Glomerular visceral epithelial cell (primary cell): ENCODE data around the gene CPLX3.

Experiments used
- DNase-seq: peaks from one replicate; pipeline ENCODE4 v3.0.0-alpha.2; 2016; ENCODE audit errors: extremely low spot score

Gene CPLX3

DNA sequence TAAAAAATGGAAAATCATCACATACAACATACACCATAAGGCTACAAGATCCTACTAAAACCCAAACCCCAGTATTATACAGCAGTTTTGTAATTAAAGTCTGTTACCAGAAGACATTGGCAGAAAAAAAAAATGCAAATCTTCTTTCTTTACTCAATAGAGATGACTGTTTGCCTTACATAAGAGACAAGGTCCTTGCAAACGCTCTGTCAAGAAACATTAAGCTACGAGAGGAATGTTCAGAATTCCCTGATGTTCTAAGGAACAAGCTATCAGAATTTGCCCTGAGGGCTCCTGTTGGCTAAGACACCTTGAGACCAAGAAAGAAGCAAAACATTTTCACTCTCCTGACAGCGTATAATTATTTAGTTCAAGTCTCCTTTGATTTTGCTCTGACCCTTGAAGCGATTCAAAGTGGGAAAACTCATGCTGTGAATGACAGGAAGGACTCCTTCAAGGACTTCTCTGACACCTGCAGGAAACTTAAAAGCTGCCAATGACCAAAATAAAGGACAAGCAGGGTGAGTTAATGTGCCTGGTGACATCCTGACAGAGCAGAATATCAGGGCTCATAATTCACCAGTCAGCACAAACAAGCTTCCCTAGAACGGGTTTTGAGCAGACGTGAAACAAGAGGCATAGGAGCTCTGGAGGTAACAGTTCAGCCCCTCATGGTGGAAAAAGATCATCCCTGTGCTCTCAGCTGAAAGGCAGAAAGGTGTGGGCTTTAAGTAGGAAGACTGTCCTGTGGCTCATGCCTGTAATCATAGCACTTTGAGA lies 44.2 kb downstream of the CPLX3 start:
- no peak for DNase-seq

DNA sequence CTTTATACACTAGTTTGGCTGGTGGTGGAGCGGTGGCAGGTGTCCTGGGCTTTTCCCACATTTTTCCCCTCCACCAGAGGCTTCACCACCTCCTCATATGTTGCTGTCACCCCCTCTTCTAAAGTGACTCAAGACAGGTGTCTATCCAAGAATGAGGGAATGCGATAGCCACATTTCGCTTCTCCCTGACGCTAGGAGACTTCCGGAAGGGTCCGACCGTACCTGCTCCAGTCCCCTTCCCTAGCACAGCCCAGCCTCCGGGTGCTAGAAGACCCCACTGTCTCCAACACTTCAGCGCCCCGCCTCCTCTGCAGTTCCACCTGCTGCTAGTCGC lies 46.2 kb downstream of the CPLX3 start:
- DNase-seq, result no peak

DNA sequence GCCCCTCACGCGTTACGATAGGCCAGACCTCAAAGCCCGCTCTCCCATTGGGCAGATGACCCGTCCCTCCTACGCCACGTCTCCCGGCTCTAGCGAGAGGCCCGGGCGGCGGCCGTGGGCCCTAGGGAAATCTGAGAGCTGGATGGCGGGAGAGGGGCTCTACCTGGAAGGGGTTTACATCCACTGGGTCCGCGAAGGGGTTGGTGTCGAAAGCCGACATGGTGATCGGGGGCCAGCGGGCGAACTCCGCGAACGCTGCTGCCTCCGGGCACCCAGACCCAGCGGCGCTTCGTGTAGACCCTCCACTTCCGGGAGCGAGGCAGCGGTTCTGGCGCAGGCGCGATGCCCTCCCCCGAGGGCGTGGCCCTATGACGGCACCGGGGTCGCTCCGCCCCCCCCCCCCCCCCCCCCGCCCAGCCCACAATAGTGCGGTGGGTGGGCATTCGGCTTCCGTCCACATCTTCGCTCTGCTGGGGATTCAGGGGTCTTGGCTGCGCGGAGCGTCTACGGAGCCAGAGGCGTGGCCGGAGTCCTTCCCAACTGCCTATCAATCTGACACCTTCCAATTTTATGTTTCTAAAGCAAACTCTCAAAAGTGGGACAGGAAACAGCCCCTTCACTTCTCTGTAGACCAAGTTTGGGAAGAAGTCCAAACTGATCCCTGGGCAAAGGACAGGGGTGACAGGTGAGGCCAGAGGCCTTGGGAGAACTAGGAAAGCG lies 46.8 kb downstream of the CPLX3 start, which contains the start of gene SCAMP2:
SCAMP2 (minus strand) TSS at position 330 of the 720 bp plus-strand sequence; CDS start at position 220, 110 bp downstream.
- DNase-seq, result peak; percentile 91

DNA sequence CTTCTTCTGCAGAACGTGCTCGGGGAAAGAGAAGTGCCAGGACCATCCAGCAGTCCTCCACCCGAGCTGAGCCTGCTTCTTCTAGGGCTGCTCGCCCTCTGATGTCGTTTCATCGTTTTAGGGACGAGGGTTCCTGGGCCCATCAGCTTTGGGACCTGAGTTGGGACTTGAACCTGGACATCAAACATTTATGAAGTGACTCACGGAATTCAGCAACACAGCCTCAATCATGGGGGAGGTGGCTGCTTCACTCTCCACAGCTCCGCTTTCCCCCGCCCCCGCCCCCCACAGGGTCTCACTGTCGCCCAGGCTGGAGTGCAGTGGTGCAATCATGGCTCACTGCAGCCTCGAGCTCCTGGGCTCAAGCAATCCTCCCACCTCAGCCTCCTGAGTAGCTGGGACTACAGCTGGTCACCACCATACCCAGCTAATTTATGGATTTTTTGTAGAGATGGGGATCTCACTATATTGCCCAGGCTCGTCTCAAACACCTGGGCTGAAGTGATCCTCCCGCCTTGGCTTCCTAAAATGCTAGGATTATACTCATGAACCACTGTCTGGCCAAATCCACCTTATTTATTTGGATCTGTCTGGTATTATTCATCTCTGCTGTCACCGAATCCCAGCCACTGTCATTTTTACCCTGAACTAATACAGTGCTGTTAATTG lies 47.5 kb downstream of the CPLX3 start:
- no peak for DNase-seq

DNA sequence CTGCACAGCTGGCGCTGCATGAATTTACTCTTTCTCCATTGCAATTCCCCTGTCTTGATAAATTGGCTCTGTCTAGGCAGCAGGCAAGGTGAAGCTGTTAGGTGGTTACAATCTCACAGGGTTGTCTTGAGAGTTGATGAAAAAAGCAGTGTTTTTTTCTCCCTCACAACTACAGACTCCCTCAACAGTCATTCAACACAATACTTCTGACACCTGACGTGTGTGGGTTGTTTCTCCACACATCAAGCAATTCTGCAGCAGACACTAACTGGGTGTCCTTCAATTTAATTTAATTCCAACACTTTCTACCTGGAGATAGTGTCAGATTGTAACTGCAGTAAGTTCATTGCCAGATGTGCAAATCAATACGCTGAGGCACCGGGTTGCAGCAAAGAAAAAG lies 51.8 kb downstream of the CPLX3 start:
- DNase-seq, result no peak
